NCI-H2107 treated with DMSO at 0.1 percent for 48 hours (cell line): ENCODE measurements around the gene PACSIN1.
"Not testable (repeated sequence)": the region's sequence is repeated elsewhere in the genome, so short reads cannot be mapped to it uniquely, and the experiment has no call there.

Source experiments
- DNase-seq: peaks from one replicate; lab custom pipeline; 2025; ENCODE audit not compliant: unreplicated experiment; lab: John Stamatoyannopoulos, UW

Gene PACSIN1

DNA sequence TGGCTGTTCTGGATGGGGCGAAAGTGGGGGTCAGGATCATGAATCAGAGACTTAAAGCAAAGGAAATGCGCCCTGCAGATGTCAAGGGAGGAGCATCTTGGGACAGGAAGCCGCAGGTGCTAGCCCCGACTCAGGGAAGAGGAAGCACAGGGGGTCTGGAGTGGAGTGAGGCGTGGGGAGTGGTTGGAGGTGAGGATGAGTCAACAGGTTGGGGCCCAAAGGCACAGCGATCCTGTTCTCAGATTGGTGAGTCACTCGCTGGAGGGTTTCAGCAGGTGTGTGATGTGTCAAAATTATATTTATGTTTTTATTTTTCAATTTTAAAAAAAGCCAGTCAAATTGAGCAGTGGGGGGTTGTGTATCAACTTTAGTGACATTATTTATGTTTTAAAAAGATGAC, 19.0 kb downstream of the PACSIN1 start:
- no peak for DNase-seq

DNA sequence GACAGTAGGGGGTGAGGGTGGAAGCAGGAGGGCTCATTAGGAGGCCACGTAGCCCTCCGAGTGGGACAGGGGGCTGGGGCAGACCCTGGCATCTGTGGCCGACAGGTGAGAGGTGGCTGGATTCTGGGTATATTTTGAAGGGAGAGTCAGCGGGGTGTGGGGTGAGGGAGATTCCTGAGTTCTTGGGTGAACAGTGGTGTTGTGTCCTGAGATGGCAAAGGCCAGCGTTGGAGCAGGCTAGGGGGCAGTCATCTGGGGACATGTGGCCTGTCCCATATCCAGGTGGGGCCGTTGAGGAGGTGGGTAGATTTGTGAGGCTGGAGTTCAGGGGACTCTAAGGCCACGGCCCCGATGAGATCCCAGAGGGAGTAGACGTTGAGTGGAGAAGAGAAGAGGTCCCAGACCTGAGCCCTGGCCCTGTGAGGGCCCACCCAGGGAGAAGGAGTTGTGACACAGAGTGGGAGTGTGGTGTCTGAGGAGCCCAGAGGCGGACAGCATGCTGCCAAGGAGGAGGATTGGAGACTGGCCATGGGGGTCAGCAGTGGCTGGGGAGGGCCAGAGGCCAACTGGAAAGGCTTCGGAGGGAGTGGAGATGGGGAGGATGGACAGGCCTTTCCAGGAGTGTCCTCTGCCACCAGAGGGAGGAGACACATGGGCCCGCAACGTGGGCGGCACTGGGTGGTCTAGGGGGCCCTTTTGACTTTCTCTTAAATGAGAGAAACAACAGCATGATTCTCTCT, 19.6 kb downstream of the PACSIN1 start:
- DNase-seq = no peak

- no peak for DNase-seq
These were observed 20.3 kb downstream of the PACSIN1 start for GRCh38 chr6:34486106-34486740.

GRCh38 chr6:34486886-34487285, 21.0 kb downstream of the PACSIN1 start:
- DNase-seq = not testable (repeated sequence)

DNA sequence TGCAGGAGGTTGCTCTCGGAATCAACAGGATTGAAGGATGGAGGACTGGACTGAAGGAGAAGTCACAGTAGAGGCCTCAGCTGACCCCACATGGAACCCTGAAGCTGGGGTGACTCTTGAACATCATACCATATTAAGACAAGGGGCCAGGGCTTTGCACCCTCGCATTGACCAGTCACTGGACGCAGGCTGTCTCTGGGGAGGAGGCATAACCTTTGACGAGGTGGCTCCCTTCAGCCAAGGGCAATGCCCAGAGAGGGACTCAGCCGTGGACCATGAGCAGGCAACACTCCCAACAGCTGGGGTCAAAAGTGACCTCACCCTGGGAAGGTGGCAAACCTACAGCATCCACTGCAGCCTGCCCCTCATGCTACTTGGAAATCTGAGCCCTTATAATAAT, 21.7 kb downstream of the PACSIN1 start:
- DNase-seq = no peak

DNA sequence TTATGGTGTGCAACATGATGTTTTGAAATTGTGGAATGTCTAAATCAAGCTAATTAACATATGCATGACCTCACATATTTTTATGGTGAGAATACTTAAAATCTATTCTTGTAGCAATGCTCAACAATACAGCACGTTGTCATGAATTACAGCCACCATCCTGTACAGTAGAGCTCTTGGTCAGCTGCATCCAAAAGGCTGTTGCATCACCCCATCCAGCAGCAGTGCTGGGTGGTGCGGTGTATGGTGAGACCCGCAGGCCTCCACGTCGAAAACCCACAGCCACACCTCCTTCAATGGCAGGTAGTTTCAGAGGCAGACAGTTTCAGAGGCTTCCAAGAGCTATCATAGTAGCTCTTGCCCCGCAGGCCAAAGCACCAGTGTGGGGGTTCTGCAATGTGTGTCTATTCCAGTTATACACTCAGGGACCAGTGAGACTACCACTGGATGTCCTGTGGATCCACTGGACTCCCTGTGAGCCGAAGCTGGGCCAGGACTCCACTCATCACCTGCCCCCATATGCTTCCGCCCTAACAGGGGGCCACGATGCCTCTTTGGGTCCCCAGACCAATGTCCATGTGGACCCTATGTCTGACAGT, 23.4 kb downstream of the PACSIN1 start:
- DNase-seq = no peak

DNA sequence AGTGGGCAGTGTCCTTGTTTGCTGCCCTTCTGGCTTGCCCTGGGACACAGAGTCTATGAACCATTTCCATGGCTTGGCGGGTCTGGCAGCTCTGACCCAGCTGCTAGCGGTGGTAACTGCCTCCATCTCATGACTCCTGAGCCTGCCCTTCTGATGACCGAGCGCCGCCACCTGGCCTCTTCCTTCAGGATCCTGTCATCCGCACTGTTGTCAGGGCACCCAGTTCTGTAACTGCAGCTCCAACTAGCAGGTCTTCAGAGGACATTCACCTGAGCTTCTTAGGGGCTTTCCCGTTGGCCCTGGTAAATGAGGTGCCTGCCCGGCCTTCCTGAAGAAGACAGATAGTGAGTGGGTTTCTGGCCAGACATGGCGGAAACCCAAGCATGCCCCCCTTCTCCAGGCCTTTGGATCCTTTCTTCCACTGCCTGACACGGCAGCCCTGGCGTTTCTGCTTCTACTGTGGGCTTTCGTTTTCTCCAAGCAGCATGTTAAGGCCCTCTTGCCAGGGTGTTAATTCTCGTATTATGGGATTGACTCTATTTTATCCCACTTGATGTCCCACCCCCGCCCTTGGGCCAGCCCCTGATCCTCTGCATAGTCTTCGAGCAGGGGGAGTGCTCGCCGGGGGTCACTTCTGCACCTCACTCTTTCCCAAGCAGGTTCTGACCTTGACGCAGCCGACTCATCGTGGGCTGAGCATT, 24.7 kb downstream of the PACSIN1 start:
- no peak for DNase-seq

DNA sequence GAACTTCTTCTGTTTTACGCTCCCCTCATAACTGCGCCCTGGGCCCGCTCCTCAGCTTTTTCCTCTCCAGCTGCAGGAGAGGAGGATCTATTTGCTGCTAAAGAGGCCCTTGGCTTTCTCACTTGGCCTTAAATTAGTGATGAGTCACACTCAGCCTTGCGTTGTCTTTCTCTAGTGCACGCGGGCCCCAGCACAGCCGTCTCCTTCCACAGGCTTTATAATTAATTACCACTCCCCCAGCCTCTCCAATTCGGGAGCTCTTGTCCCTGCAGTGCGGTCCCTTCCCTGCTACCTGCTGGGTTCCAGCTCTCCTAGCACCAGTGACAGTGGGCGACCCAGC, 25.2 kb downstream of the PACSIN1 start:
- DNase-seq = no peak

DNA sequence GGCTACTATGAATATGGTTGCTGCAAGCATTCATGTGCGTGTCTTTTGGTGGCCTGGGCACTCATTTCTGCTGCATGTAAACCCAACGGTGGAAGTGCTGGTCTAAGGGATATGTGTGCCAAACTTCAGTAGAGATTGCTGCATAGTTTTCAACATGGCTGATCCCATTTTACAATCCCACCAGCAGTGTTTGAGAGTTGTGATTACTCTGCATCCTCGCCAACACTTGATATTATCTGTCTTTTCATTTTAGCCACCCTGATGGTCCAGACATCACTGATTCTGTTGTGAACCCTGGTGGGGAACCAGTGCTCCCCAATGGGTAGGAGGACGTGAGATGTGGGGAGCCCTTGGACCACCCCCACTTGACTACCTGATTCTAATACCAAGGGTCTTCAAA, 27.5 kb downstream of the PACSIN1 start:
- no peak for DNase-seq

DNA sequence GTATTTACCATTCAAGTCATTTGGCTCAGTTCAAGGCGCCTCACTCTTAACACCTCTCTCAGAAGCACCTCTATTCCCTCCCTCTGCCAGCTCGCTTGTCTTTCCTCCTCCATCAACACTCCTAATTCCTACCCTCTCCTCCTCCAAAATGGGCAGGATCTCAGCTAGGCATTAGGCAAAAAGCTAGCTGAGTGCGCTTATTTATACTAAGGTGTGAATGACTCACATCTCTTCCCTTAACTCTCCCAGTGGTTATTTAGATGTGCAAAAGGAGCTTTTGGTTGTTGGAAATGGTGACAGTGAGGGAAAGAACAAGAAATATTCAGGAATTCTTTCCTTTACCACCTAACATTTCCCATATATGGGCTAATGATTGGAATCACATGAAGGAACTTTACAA, 29.1 kb downstream of the PACSIN1 start:
- no peak for DNase-seq

- DNase-seq = no peak
These were observed 30.3 kb downstream of the PACSIN1 start for GRCh38 chr6:34496103-34496685.

GRCh38 chr6:34497411-34497810, 31.5 kb downstream of the PACSIN1 start:
- DNase-seq = no peak

DNA sequence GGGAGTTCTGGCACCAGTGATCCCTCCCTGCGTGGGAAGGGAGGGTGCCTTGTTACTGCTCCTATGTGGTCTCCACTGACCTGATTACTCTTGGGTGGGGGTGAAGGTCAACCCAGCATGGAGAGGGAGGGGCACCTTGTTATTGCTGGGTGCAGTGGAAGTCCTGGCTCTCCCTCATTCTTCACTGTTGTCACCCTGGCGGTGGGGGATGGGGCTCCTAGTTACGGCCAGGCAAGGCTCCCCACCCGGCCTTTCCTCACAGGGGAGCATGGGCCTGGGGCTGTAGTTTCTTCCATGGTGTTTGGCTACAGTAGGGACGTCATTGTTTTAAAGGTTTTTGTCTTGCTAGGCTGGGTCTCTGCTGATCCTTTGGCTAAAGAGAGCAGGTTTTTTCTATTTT, 40.8 kb downstream of the PACSIN1 start:
- no peak for DNase-seq

DNA sequence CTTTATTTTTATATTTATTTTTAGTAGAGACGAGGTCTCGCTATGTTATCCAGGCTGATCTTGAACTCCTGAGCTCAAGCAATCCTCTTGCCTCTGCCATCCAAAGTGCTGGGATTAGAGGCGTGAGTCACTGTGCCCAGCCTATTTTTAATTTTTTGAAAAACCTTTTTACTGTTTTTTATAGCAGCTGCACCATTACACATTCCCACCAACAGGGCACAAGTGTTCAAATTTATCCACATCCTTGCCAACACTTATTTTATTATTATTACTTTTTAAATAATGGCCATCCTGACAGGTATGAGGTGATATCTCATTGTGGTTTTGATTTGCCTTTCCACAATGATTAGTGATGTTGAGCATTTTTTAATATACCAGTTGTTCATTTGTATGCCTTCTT, 42.5 kb downstream of the PACSIN1 start:
- no peak for DNase-seq

- no peak for DNase-seq
These were observed 43.9 kb downstream of the PACSIN1 start for GRCh38 chr6:34509782-34510181.

DNA sequence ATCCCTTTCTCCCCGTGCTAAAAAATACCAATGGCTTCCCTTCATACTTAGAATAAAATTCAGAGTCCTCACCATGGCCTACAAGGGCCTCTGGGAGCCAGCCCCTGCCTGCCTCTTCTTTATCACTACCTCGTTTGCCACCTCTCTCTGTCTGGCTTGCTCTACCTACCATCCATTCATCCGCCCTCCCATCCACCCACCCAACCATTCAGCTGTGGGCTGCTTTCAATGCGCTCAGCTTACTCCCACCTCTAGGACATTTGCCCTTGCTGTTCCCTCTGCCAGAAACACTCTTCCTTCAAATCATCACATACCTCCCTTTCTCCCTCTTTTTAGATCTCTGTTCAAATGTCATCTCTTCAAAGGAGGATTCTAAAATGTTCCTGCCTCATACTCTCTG, 44.4 kb downstream of the PACSIN1 start:
- DNase-seq = no peak

- no peak for DNase-seq
These were observed 45.5 kb downstream of the PACSIN1 start for GRCh38 chr6:34511214-34511914.

DNA sequence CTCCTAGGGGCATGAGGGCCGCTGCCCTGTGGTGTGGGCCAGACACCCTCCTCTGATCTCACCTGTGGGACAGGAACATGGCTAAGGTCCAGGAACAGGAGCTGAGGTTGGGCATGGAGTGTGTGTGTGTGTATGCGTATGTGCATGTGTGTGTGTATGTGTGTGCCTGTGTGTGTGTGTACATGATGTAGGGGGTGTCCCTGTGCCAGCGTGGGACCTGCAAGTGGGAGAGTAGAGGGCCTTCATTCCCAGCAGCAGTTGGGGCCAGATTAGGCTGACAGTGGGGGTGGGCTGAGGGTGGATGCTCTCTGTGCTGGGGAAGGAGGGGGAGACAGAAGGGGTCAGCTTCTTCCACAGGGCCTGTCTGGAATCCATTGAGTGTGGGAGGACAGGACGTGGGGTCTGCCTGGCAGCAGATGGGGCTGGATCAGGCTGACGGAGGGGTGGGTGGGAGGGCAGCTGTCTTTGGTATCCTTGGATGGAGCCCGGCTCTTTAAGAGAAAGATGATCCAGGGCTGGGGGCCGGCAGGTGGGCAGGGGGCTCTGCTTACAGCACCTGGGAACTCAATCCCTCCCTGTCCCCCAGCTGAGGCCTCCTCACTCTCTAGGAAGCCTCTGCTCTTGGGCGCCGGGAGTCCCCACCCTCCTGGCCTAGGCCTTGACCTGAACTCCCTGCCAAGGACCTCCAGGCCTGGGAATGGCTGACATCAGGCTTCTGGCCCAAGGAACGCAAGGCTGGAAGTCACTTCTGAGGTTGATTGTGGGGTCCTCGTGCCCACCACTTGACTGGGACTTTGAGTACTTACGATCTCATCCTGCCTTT, 46.2 kb downstream of the PACSIN1 start:
- no peak for DNase-seq

- no peak for DNase-seq
These were observed 46.9 kb downstream of the PACSIN1 start for GRCh38 chr6:34512738-34513115.

- DNase-seq = no peak
These were observed 47.8 kb downstream of the PACSIN1 start for GRCh38 chr6:34513646-34514045.
